Glutamatergic neuron (in vitro differentiated cells): Measurements from ENCODE around the gene PML. TPM values are rescaled to one million over a fixed set of nuclear protein-coding genes. Genes with fewer than 3 reads are reported as not detected.

Source experiments
- DNase-seq: peaks from one replicate; pipeline ENCODE4 v3.0.0; 2022
- H3K27ac Mint-ChIP-seq: one replicate; pipeline ENCODE4 v1.8.0; 2020; ENCODE audit warnings: mild to moderate bottlenecking, mixed read lengths, inconsistent platforms; ENCODE audit not compliant: unreplicated experiment
- H3K27me3 Mint-ChIP-seq: one replicate; pipeline ENCODE4 v1.8.0; 2020; ENCODE audit warnings: mild to moderate bottlenecking, moderate library complexity, mixed read lengths, inconsistent platforms; ENCODE audit not compliant: unreplicated experiment
- H3K36me3 Mint-ChIP-seq: one replicate; pipeline ENCODE4 v1.8.0; 2020; ENCODE audit warnings: mild to moderate bottlenecking, mixed read lengths, inconsistent platforms; ENCODE audit not compliant: unreplicated experiment
- H3K4me1 Mint-ChIP-seq: one replicate; pipeline ENCODE4 v1.8.0; 2020; ENCODE audit warnings: mild to moderate bottlenecking, low read depth, mixed read lengths, inconsistent platforms; ENCODE audit not compliant: unreplicated experiment
- H3K4me3 Mint-ChIP-seq: one replicate; pipeline ENCODE4 v1.8.0; 2020; ENCODE audit warnings: mild to moderate bottlenecking, mixed read lengths, inconsistent platforms; ENCODE audit not compliant: unreplicated experiment
- H3K9me3 Mint-ChIP-seq: one replicate; pipeline ENCODE4 v1.8.0; 2020; ENCODE audit warnings: mild to moderate bottlenecking, moderate library complexity, mixed read lengths, inconsistent platforms; ENCODE audit not compliant: unreplicated experiment
- CTCF ChIP-seq: fragments of 200-600 bp; sonication (generic); IDR thresholded peaks from one replicate; pipeline ENCODE4 v1.5.0; 2021; ENCODE audit not compliant: partially characterized antibody, unreplicated experiment
- total RNA-seq: library from RNA; stranded (reverse); fragmentation: NEBNext Ultra II Directional; extraction: Animal tissue kit (Norgen Biotek cat#: 25700); gene quantifications from one replicate; pipeline ENCODE4 v1.2.1, GENCODE V29; 2021; ENCODE audit not compliant: unreplicated experiment

Gene PML
- total RNA-seq, 1 donor from 2014 or later = 27.6 TPM

- H3K4me1 Mint-ChIP-seq = no peaks in the 10 kb centered on the region
- no peak for TF ChIP-seq CTCF
- no peak overlapping the region for H3K4me3 Mint-ChIP-seq
- no peaks in the 10 kb centered on the region for H3K36me3 Mint-ChIP-seq
- H3K9me3 Mint-ChIP-seq = peaks cover 2% of the 10 kb centered on the region
- H3K27me3 Mint-ChIP-seq = no peaks in the 10 kb centered on the region
- DNase-seq = no peak
- no peak overlapping the region for H3K27ac Mint-ChIP-seq
These were observed 18.9 kb downstream of the PML start for GRCh38 chr15:74013374-74013894.

GRCh38 chr15:74019734-74020133, 25.2 kb downstream of the PML start:
- no peaks in the 10 kb centered on the region for H3K9me3 Mint-ChIP-seq
- TF ChIP-seq CTCF = no peak
- H3K36me3 Mint-ChIP-seq = peaks cover 8% of the 10 kb centered on the region
- H3K4me1 Mint-ChIP-seq = no peaks in the 10 kb centered on the region
- no peak overlapping the region for H3K4me3 Mint-ChIP-seq
- no peak for DNase-seq
- H3K27me3 Mint-ChIP-seq = peaks cover 1% of the 10 kb centered on the region
- no peak overlapping the region for H3K27ac Mint-ChIP-seq

GRCh38 chr15:74022706-74023470, 28.4 kb downstream of the PML start:
- no peaks in the 10 kb centered on the region for H3K4me1 Mint-ChIP-seq
- no peak overlapping the region for H3K27ac Mint-ChIP-seq
- no peak for DNase-seq
- H3K27me3 Mint-ChIP-seq = peaks cover 1% of the 10 kb centered on the region
- no peak overlapping the region for H3K4me3 Mint-ChIP-seq
- peaks cover 8% of the 10 kb centered on the region for H3K36me3 Mint-ChIP-seq
- TF ChIP-seq CTCF = no peak
- H3K9me3 Mint-ChIP-seq = no peaks in the 10 kb centered on the region

- peaks cover 1% of the 10 kb centered on the region for H3K27me3 Mint-ChIP-seq
- peaks cover 8% of the 10 kb centered on the region for H3K36me3 Mint-ChIP-seq
- H3K27ac Mint-ChIP-seq = no peak overlapping the region
- no peak overlapping the region for H3K4me3 Mint-ChIP-seq
- no peak for TF ChIP-seq CTCF
- no peaks in the 10 kb centered on the region for H3K9me3 Mint-ChIP-seq
- H3K4me1 Mint-ChIP-seq = no peaks in the 10 kb centered on the region
- DNase-seq = no peak
These were observed 30.2 kb downstream of the PML start for GRCh38 chr15:74024687-74025086.

GRCh38 chr15:74025436-74025835, 30.9 kb downstream of the PML start:
- Mint-ChIP-seq H3K27me3 (peaks cover 1% of the 10 kb centered on the region), H3K4me1 (no peaks in the 10 kb centered on the region), H3K36me3 (peaks cover 8% of the 10 kb centered on the region), H3K9me3 (no peaks in the 10 kb centered on the region), H3K4me3 (no peak overlapping the region), H3K27ac (no peak overlapping the region)
- no peak for DNase-seq
- no peak for TF ChIP-seq CTCF
